Brain microvascular endothelial cell (primary cell): Measurements from ENCODE around the gene NEK4.

ENCODE experiments used
- DNase-seq: peaks from one replicate; pipeline ENCODE4 v3.0.0-alpha.2; 2020
- H3K27ac ChIP-seq: fragments of 250-450 bp; sonication (Bioruptor Pico); 2 replicates; pipeline ENCODE4 v1.5.1; 2020; ENCODE audit warnings: mild to moderate bottlenecking, moderate library complexity
- H3K27me3 ChIP-seq: fragments of 250-450 bp; sonication (Bioruptor Pico); replicated peaks from 2 replicates; pipeline ENCODE4 v1.5.1; 2020; ENCODE audit warnings: mild to moderate bottlenecking
- H3K36me3 ChIP-seq: fragments of 250-450 bp; sonication (Bioruptor Pico); replicated peaks from 2 replicates; pipeline ENCODE4 v1.5.1; 2020; ENCODE audit warnings: mild to moderate bottlenecking
- H3K4me3 ChIP-seq: 2 replicates; pipeline ENCODE4 v1.5.1; 2011; ENCODE audit warnings: low read depth, mild to moderate bottlenecking, control low read depth, low read length, moderate library complexity
- CTCF ChIP-seq: IDR thresholded peaks from 2 replicates; pipeline ENCODE4 v1.5.1; 2011; ENCODE audit warnings: low read depth, mild to moderate bottlenecking, moderate library complexity, low read length, control low read depth, inconsistent platforms; ENCODE audit errors: missing control alignments
- in situ Hi-C: cut with HindIII; loops from 2 replicates; pipeline ENCODE4 v1.10.0; 2017; ENCODE audit warnings: low sequenced_read_pairs, low pct_ligation_motif_present

The NEK4 gene

GRCh38 chr3:52714335-52715302, 56.1 kb downstream of the NEK4 start:
- no peak for TF ChIP-seq CTCF
- DNase-seq, result no peak
- H3K27ac ChIP-seq, result no peak overlapping the region
- no peaks in the 10 kb centered on the region for H3K27me3 ChIP-seq
- no peak overlapping the region for H3K4me3 ChIP-seq
- in situ Hi-C loops, result no loop called here
- peaks cover 3% of the 10 kb centered on the region for H3K36me3 ChIP-seq

DNA sequence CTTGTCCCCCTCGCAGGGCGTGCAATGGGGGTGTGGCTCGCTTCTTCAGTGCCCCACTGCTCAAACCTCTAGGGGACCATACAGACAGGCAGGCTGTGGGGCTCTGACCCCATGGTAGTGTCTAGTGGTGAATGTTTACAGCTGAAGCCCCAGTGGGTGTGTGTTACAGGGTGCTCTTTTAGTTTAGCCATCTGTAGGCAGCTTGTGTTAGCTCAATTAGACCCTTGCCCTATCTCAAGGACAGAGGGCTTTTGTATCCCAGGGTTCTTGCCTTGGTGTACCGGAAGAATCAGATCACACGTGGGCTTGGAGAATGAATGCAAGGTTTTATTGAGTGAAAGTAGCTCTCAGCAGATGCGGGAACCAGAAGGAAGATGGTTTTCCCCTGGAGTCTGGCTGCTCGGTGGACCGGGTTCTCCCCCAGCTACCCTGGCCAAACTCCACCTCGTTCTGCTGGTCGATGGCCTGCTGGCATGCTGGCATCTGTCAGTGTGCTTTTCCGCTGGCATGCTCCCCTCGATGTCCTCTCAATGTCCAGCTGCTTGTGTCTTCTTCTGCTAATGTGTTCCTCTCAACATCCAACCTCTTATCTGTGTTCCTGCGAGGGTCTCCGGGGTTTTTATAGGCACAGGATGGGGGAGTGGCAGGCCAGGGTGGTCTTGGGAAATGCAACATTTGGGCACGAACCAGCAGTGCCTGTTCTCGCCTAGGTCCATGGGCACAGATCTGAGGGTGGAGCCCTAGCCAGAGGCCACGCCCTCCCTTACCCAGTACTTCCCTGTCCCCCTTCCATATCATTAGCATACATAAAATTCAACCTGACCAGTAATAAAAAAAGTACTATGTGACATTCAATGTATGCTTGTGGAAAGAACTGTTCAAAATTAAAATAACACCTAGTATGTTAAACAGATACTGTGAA, 58.2 kb downstream of the NEK4 start:
- in situ Hi-C loops, result no loop called here
- Histone ChIP-seq H3K36me3 (peaks cover 3% of the 10 kb centered on the region), H3K27ac (no peak overlapping the region), H3K4me3 (no peak overlapping the region), H3K27me3 (no peaks in the 10 kb centered on the region)
- DNase-seq, result no peak
- no peak for TF ChIP-seq CTCF

DNA sequence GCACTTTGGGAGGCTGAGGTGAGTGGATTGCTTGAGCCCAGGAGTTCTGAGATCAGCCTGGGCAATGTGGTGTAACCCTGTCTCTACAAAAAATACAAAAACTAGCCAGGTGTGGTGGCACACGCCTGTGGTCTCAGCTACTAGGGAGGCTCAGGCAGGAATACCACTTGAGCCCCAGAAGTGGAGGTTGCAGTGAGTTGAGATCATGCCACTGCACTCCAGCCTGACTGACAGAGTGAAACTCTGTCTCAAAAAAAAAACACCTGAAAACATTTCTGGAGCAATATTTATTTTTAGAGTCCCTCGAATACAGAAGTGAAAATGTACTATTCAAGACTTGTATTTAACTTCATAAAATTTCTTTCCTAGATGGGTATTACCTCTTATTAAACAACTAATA, 60.2 kb downstream of the NEK4 start:
- no peak overlapping the region for H3K27ac ChIP-seq
- TF ChIP-seq CTCF, result no peak
- no peaks in the 10 kb centered on the region for H3K27me3 ChIP-seq
- in situ Hi-C loops, result no loop called here
- no peak for DNase-seq
- H3K36me3 ChIP-seq, result peaks cover 3% of the 10 kb centered on the region
- no peak overlapping the region for H3K4me3 ChIP-seq

- H3K27ac ChIP-seq, result no peak overlapping the region
- peaks cover 3% of the 10 kb centered on the region for H3K36me3 ChIP-seq
- no peaks in the 10 kb centered on the region for H3K27me3 ChIP-seq
- in situ Hi-C loops, result no loop called here
- TF ChIP-seq CTCF, result no peak
- no peak overlapping the region for H3K4me3 ChIP-seq
- DNase-seq, result no peak
Observed at GRCh38 chr3:52707585-52707984, 63.2 kb downstream of the NEK4 start.

GRCh38 chr3:52705688-52706686, 64.8 kb downstream of the NEK4 start, which contains the start of the genes GLT8D1 and SPCS1:
GLT8D1 (minus strand) TSS chr3:52705791; CDS start chr3:52700460, 5,331 bp downstream.
SPCS1 (plus strand) TSS chr3:52706106; CDS start chr3:52706247, 141 bp downstream.
- TF ChIP-seq CTCF, result no peak
- Histone ChIP-seq H3K36me3 (peaks cover 3% of the 10 kb centered on the region), H3K27ac (peak within 1 kb of the TSS; percentile 97), H3K27me3 (no peaks in the 10 kb centered on the region), H3K4me3 (peak within 1 kb of the TSS; percentile 96)
- peak; percentile 67 for DNase-seq
- in situ Hi-C loops, result no loop called here
